HepG2 (cell line): ENCODE results near the gene NPHS1. TPM values are rescaled to one million over a fixed set of nuclear protein-coding genes. Genes with fewer than 3 reads are reported as not detected.
"Not testable (repeated sequence)": the region's sequence is repeated elsewhere in the genome, so short reads cannot be mapped to it uniquely, and the experiment has no call there.

ENCODE experiments used
- ATAC-seq: fragments of 200-7000 bp; cut with Tn5 transposase; 3 replicates; pipeline ENCODE4 v1.9.1; 2020; ENCODE audit warnings: mild to moderate bottlenecking, moderate library complexity
- BruUV-seq: library from RNA; stranded (reverse); fragments of 400-500 nt; replicated peaks from 2 replicates; lab custom pipeline; 2021; lab: Mats Ljungman, UMichigan
- CTCF ChIA-PET: fragments of 300-600 bp; formaldehyde crosslinking; extraction: SDS; loops from one replicate; lab custom pipeline; 2021; ENCODE audit warnings: low total read pairs, inconsistent platforms, low intra/inter-chr PET ratio; lab: Yijun Ruan, JAX
- POLR2A ChIA-PET: fragments of 350-600 bp; sonication (Branson Sonifier 250); formaldehyde crosslinking; loops from one replicate; lab custom pipeline; 2020; ENCODE audit warnings: antibody characterized with exemption, inconsistent platforms; lab: Yijun Ruan, JAX
- DNase-seq: peaks from one replicate; pipeline ENCODE4 v3.0.0-alpha.2; 2015; ENCODE audit warnings: low spot score
- FAIRE-seq: peaks from 3 replicates; lab custom pipeline; 2011; peaks lifted over from hg19 to GRCh38; lab: Jason Lieb, UNC
- H2AFZ ChIP-seq: one replicate; pipeline ENCODE4 v1.6.1; 2011; ENCODE audit warnings: low read length, inconsistent platforms
- H3K27ac ChIP-seq: fragments of 300-600 bp; 3 replicates; pipeline ENCODE4 v1.8.0; 2011; ENCODE audit warnings: mixed run types, mild to moderate bottlenecking, mixed read lengths, low read length, inconsistent platforms; ENCODE audit not compliant: insufficient read depth; ENCODE audit errors: extremely low read length
- H3K27me3 ChIP-seq, 2 experiments: fragments of 200-600 bp in 1 of 2; 2 replicates in 1 of 2; 3 replicates in 1 of 2; pipeline versions ENCODE4 v1.6.0 to v1.8.0; 2011; ENCODE audit warnings: low read length in 2 of 2, mild to moderate bottlenecking in 2 of 2, moderate library complexity in 2 of 2, inconsistent platforms in 1 of 2; ENCODE audit not compliant: insufficient read depth in 2 of 2, control insufficient read depth in 1 of 2
- H3K36me3 ChIP-seq, 2 experiments: fragments of 200-600 bp in 1 of 2; replicated peaks in 1 of 2; 2 replicates in 1 of 2; 3 replicates in 1 of 2; pipeline versions ENCODE4 v1.5.1 to v1.8.0; 2011; ENCODE audit warnings: low read length in 2 of 2, inconsistent platforms in 1 of 2; ENCODE audit not compliant: insufficient read depth in 2 of 2, control insufficient read depth in 1 of 2
- H3K4me1 ChIP-seq: 2 replicates; pipeline ENCODE4 v1.5.1; 2012; ENCODE audit warnings: low read length, inconsistent platforms; ENCODE audit not compliant: insufficient read depth
- H3K4me2 ChIP-seq: 2 replicates; pipeline ENCODE4 v1.6.0; 2011; ENCODE audit warnings: low read depth, low read length, inconsistent platforms
- H3K4me3 ChIP-seq, 3 experiments: fragments of 200-600 bp in 1 of 3; sonication (generic), shearing (Covaris generic) in 1 of 3; replicated peaks in 1 of 3; 2 replicates each; pipeline ENCODE4 v1.5.1; 2011 to 2016; ENCODE audit warnings: low read length in 3 of 3, inconsistent platforms in 2 of 3, low read depth in 2 of 3, mild to moderate bottlenecking in 2 of 3, control low read depth in 1 of 3, mixed read lengths in 1 of 3; ENCODE audit not compliant: insufficient read depth in 1 of 3
- H3K79me2 ChIP-seq: one replicate; pipeline ENCODE4 v1.6.1; 2011; ENCODE audit warnings: low read length, inconsistent platforms; ENCODE audit not compliant: insufficient read depth
- H3K9ac ChIP-seq: 2 replicates; pipeline ENCODE4 v1.6.0; 2011; ENCODE audit warnings: mild to moderate bottlenecking, low read depth, low read length, inconsistent platforms; ENCODE audit not compliant: insufficient read depth
- H3K9me3 ChIP-seq: 2 replicates; pipeline ENCODE4 v1.5.1; 2012; ENCODE audit warnings: mild to moderate bottlenecking, low read length
- H4K20me1 ChIP-seq: 2 replicates; pipeline ENCODE4 v1.6.0; 2011; ENCODE audit warnings: inconsistent platforms, mild to moderate bottlenecking, low read length, moderate library complexity; ENCODE audit not compliant: insufficient read depth
- CSRNP2 ChIP-seq: sonication (generic); formaldehyde crosslinking; conservative IDR thresholded peaks from 2 replicates; pipeline ENCODE4 v1.8.0; 2022; ENCODE audit warnings: low read depth, missing genetic modification reagents
- HOXD1 ChIP-seq: sonication (generic); formaldehyde crosslinking; IDR thresholded peaks from 2 replicates; pipeline ENCODE4 v1.5.0; 2020; ENCODE audit warnings: missing genetic modification reagents
- SRSF4 ChIP-seq: fragments of 200-400 bp; formaldehyde crosslinking; IDR thresholded peaks from one replicate; pipeline ENCODE4 v1.6.1; 2018; ENCODE audit warnings: mild to moderate bottlenecking, low read depth, low read length, moderate library complexity; ENCODE audit not compliant: poor library complexity, severe bottlenecking
- TRIM24 ChIP-seq: sonication (generic); formaldehyde crosslinking; IDR thresholded peaks from 2 replicates; pipeline ENCODE4 v1.8.0; 2022; ENCODE audit warnings: mild to moderate bottlenecking, missing genetic modification reagents
- ZFP36L2 ChIP-seq: sonication (generic); formaldehyde crosslinking; IDR thresholded peaks from 2 replicates; pipeline ENCODE4 v1.4.0; 2020; ENCODE audit warnings: missing genetic modification reagents
- ZNF441 ChIP-seq: sonication (generic); formaldehyde crosslinking; IDR thresholded peaks from 2 replicates; pipeline ENCODE4 v1.7.0; 2021; ENCODE audit warnings: missing genetic modification reagents, borderline replicate concordance
- ZNF562 ChIP-seq: sonication (generic); formaldehyde crosslinking; IDR thresholded peaks from 2 replicates; pipeline ENCODE4 v1.8.0; 2022; ENCODE audit warnings: missing genetic modification reagents, borderline replicate concordance
- ZNF781 ChIP-seq: sonication (generic); formaldehyde crosslinking; IDR thresholded peaks from 2 replicates; pipeline ENCODE4 v1.5.1; 2020; ENCODE audit warnings: borderline replicate concordance, mild to moderate bottlenecking, missing genetic modification reagents; ENCODE audit errors: not compliant biosample characterization
- WGBS: methylation state at CpG from one replicate; pipeline ENCODE4 v1.1.6; 2017; ENCODE audit warnings: low lambda C conversion rate; 5-methylcytosine and 5-hydroxymethylcytosine counted together
- in situ Hi-C: cut with HindIII; loops from 2 replicates; pipeline ENCODE4 v1.10.0; 2017; ENCODE audit warnings: low pct_unique_long_range_greater_than_20kb; ENCODE audit not compliant: extremely low pct_ligation_motif_present
- intact Hi-C: fragments of 100-400 bp; cut with micrococcal nuclease; formaldehyde crosslinking; loops from one replicate; pipeline ENCODE4 v1.10.0; 2022; ENCODE audit not compliant: unreplicated experiment
- polyA plus RNA-seq, 8 experiments: library from polyadenylated mRNA; depleted of rRNA in 3 of 8; stranded (reverse) in 7 of 8; unstranded in 1 of 8; fragments of >200 nt; fragmentation: Illumina TruSeq in 4 of 8; extraction: Trizol in 4 of 8; gene quantifications; 2 replicates each; pipeline versions ENCODE4 v1.2.1 to v1.2.3, GENCODE V29; 2011 to 2016; ENCODE audit warnings: low read depth in 4 of 8, missing spikeins in 1 of 8, mixed read lengths in 1 of 8; ENCODE audit not compliant: insufficient read depth in 1 of 8
- total RNA-seq, 5 experiments: library from RNA; depleted of rRNA; stranded (reverse); fragments of >200 nt; fragmentation: Illumina TruSeq; extraction: Trizol; gene quantifications; 2 replicates each; pipeline ENCODE4 v1.2.3, GENCODE V29; 2016; ENCODE audit warnings: low read depth in 1 of 5
- TF ChIP-seq, protein P1 (sequence below): sonication (generic); formaldehyde crosslinking; IDR thresholded peaks from 2 replicates; pipeline ENCODE4 v1.5.1; 2020; ENCODE audit warnings: mild to moderate bottlenecking, missing genetic modification reagents, borderline replicate concordance

The NPHS1 gene
- total and polyA plus RNA-seq, 2 of the 13 experiments (the other 11 are each of a cell fraction or from before 2014, with no cell fraction given), result not detected

DNA sequence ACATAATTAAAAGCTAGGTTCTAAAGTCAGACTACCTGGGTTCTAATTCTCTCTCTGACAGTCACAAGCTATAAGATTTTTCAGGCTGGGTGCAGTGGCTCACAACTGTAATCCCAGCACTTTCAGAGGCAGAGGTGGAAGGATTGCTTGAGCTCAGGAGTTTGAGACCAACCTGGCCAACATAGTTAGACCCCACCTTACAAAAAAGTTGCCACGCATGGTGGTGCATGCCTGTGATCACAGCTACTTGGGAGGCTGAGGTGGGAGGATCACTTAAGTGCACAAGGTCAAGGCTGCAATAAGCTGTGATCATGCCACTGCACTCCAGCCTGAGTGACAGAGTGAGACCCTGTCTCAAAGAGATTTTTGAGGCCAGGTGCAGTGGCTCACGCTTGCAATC lies 42.0 kb upstream of the NPHS1 start (continued):
- TF ChIP-seq ZNF441 (CRISPR knock-in tag), result no peak

- intact Hi-C loops, H3K79me2 ChIP-seq, H3K9ac ChIP-seq, H3K4me2 ChIP-seq, H2AFZ ChIP-seq, H3K4me3 ChIP-seq, CTCF ChIA-PET, FAIRE-seq, in situ Hi-C loops, H3K9me3 ChIP-seq, POLR2A ChIA-PET, H3K4me1 ChIP-seq, ATAC-seq, H3K27ac ChIP-seq, H4K20me1 ChIP-seq, BruUV-seq, DNase-seq, H3K27me3 ChIP-seq: not testable (repeated sequence)
- WGBS, result 98% methylated on average over 3 of the region's 3 CpGs
- H3K36me3 ChIP-seq, result peaks cover 8 to 29% of the 10 kb centered on the region in 2 experiments; a peak in 4 of 5 replicates
Observed at GRCh38 chr19:35891819-35892218, 39.5 kb upstream of the NPHS1 start.

DNA sequence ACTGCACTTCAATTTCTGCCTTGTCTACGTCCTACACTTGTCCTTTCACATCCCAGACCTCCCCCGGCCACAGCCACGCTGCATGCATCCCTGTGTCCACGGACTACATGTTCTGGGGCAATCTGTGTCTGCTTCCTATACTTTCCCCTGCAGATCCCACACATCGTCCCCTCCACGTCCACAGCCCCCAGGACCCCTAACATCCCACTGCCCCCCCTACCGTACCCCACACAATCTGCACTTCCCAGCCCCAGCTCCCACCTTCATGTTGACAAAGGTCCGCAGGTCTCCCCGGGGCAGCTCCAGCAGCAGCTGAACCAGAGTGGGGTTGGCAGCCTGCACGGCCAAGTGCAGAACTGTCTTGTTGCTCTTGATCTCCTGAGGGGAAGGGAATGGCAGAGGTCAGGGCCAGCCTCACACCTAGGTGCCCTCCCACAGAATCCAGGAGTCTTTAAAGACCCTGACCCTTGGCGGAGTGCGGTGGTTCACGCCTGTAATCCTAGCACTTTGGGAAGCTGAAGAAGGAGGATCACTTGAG lies 37.9 kb upstream of the NPHS1 start:
- H3K9me3 ChIP-seq, result no peaks in the 10 kb centered on the region
- H3K4me3 ChIP-seq, result no peak overlapping the region
- ATAC-seq (no peak), DNase-seq (no peak), FAIRE-seq (no peak)
- CTCF ChIA-PET, result no interaction called here
- peaks cover 5 to 18% of the 10 kb centered on the region in 2 experiments; a peak in 3 of 5 replicates for H3K36me3 ChIP-seq
- intact Hi-C loops (no loop called here), in situ Hi-C loops (no loop called here)
- H4K20me1 ChIP-seq, result no peaks in the 10 kb centered on the region
- H3K4me2 ChIP-seq, result no peak overlapping the region
- no TSS peak for BruUV-seq
- 95% methylated on average over 13 of the region's 13 CpGs for WGBS
- H3K9ac ChIP-seq, result no peak overlapping the region
- H3K27ac ChIP-seq, result no peak overlapping the region
- H3K79me2 ChIP-seq, result no peaks in the 10 kb centered on the region
- POLR2A ChIA-PET, result no interaction called here
- no peaks in the 10 kb centered on the region for H3K4me1 ChIP-seq
- no peaks in the 10 kb centered on the region for H3K27me3 ChIP-seq
- H2AFZ ChIP-seq, result no peak overlapping the region
- TF ChIP-seq CSRNP2 (CRISPR knock-in tag) (no peak), ZNF781 (no peak), HOXD1 (no peak), ZNF562 (CRISPR knock-in tag) (no peak), SRSF4 (no peak), TRIM24 (no peak), ZFP36L2 (CRISPR knock-in tag) (no peak)
- TF ChIP-seq, protein P1, sequence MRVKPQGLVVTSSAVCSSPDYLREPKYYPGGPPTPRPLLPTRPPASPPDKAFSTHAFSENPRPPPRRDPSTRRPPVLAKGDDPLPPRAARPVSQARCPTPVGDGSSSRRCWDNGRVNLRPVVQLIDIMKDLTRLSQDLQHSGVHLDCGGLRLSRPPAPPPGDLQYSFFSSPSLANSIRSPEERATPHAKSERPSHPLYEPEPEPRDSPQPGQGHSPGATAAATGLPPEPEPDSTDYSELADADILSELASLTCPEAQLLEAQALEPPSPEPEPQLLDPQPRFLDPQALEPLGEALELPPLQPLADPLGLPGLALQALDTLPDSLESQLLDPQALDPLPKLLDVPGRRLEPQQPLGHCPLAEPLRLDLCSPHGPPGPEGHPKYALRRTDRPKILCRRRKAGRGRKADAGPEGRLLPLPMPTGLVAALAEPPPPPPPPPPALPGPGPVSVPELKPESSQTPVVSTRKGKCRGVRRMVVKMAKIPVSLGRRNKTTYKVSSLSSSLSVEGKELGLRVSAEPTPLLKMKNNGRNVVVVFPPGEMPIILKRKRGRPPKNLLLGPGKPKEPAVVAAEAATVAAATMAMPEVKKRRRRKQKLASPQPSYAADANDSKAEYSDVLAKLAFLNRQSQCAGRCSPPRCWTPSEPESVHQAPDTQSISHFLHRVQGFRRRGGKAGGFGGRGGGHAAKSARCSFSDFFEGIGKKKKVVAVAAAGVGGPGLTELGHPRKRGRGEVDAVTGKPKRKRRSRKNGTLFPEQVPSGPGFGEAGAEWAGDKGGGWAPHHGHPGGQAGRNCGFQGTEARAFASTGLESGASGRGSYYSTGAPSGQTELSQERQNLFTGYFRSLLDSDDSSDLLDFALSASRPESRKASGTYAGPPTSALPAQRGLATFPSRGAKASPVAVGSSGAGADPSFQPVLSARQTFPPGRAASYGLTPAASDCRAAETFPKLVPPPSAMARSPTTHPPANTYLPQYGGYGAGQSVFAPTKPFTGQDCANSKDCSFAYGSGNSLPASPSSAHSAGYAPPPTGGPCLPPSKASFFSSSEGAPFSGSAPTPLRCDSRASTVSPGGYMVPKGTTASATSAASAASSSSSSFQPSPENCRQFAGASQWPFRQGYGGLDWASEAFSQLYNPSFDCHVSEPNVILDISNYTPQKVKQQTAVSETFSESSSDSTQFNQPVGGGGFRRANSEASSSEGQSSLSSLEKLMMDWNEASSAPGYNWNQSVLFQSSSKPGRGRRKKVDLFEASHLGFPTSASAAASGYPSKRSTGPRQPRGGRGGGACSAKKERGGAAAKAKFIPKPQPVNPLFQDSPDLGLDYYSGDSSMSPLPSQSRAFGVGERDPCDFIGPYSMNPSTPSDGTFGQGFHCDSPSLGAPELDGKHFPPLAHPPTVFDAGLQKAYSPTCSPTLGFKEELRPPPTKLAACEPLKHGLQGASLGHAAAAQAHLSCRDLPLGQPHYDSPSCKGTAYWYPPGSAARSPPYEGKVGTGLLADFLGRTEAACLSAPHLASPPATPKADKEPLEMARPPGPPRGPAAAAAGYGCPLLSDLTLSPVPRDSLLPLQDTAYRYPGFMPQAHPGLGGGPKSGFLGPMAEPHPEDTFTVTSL (CRISPR knock-in tag), result no peak
